ENCODE measurements around the gene KCNH1.

Gene KCNH1

DNA sequence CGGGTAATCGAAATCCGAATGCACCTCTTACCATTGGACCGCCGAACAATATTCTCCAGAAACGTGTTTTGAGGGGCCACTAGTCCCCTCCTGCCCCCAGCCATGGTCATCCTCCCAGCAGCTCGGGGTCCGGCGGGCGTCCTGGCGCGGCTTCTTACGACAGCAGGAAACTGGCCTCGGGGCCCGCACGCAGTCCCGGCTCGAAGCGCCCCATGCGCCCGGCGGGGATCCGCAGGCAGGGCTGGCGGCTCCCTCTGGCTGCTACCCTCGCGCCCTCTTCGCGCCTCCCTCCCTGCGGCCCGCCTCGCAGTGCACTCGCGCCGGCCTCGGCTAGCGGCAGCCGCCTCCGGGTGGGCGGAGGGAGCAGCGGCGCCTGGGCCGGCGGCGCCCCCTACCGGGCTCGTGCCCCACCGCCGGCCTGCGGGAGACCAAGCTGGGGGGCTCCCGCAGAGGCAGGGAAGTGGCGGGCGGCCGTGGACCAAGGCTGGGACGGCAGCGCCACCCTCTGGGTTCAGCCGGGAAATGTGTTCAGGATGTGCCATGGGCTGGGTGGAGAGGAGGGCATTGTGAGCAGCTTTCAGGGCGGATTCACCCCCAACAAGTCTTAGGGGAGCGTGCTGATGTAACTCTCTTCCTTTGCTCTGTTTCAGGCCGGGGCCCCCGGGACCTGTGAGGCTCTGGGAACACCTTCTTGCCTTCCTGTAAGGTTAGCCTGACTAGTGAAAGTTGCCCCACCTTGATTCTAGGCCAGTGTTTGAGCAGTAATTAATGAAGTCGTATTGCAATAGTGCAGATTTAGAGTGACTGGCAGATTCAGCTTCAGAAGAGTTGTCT is at the start of gene KCNH1:
TSS of gene KCNH1 (minus strand) at position 313 of the 834 bp plus-strand sequence. CDS start at position 110, 203 bp downstream.
- DNase-seq (ENCODE audit: low read depth): peak; percentile 72

GRCh38 chr1:211182746-211183145 is 48.8 kb upstream of the KCNH1 start:
- no peak for DNase-seq (ENCODE audit: low read depth)

GRCh38 chr1:211174375-211174774 is 40.4 kb upstream of the KCNH1 start:
- no peak for DNase-seq (ENCODE audit: low read depth)

- DNase-seq (ENCODE audit: low read depth): no peak
Observed at GRCh38 chr1:211172657-211173056, 38.7 kb upstream of the KCNH1 start.

GRCh38 chr1:211169353-211169752 is 35.4 kb upstream of the KCNH1 start:
- DNase-seq (ENCODE audit: low read depth): no peak

DNA sequence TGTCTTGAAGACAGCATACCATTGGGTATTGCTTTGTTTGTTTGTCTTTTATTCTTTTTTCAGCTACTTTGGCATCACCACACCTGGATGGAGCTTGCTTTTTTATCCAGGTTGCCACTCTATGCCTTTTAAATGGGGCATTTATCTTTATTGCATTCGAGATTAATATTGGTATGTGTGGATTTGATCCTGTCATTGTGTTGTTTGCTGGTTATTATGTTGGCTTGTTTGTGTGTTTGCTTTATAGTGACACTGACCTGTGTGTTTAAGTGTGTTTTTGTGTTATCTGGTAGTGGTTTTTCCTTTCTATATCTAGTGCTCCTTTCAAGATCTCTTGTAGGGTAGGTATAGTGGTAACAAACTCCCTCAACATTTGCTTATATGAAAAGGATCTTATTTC is 24.9 kb upstream of the KCNH1 start:
- no peak for DNase-seq (ENCODE audit: low read depth)

DNA sequence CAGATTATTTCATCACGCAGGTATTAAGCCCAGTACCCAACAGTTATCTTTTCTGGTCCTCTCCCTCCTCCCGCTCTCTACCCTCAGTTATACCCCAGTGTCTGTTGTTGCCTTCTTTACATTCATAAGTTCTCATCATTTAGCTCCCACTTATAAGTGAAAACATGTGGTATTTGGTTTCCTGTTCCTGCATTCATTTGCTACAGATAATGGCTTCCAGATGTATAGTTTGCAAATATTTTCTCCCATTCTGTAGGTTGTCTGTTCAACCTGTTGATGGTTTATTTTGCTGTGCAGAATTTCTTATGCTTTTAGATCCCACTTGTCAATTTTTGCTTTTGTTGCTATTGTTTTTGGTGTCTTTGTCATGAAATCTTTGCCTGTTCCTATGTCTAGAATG is 21.1 kb upstream of the KCNH1 start:
- DNase-seq (ENCODE audit: low read depth): no peak

- no peak for DNase-seq (ENCODE audit: low read depth)
Observed at GRCh38 chr1:211153932-211154331, 20.0 kb upstream of the KCNH1 start.

GRCh38 chr1:211148366-211148765 is 14.4 kb upstream of the KCNH1 start:
- DNase-seq (ENCODE audit: low read depth): no peak

GRCh38 chr1:211145944-211146343 is 12.0 kb upstream of the KCNH1 start:
- no peak for DNase-seq (ENCODE audit: low read depth)

- no peak for DNase-seq (ENCODE audit: low read depth)
Observed at GRCh38 chr1:211135342-211135950, 1.5 kb upstream of the KCNH1 start.

- no peak for DNase-seq (ENCODE audit: low read depth)
Observed at GRCh38 chr1:211133393-211133835, 534 bp downstream of the KCNH1 start.

GRCh38 chr1:211132721-211133392 is 1.1 kb downstream of the KCNH1 start:
- no peak for DNase-seq (ENCODE audit: low read depth)

- no peak for DNase-seq (ENCODE audit: low read depth)
Observed at GRCh38 chr1:211129776-211130175, 4.2 kb downstream of the KCNH1 start.

DNA sequence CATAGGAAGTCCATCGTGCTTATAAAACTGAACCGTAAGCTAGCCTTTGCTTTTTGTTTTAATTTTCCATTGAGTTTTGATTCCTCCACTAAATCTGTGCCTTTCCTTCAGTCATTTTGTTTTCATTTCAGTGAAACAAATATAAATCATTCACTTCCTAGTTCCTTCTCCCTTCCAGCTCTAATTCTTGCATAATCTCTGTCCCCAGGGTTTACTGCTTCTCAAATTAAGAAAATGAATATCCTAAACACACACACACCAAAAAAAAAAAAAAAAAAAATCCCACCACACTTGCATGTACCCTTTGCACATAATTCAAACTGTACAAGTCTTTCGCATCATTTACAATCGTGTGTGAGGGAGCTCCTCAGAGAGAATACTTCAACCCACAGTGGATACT is 6.8 kb downstream of the KCNH1 start:
- DNase-seq (ENCODE audit: low read depth): no peak

GRCh38 chr1:211126622-211127021 is 7.3 kb downstream of the KCNH1 start:
- no peak for DNase-seq (ENCODE audit: low read depth)

GRCh38 chr1:211118407-211119102 is 15.4 kb downstream of the KCNH1 start:
- peak; percentile 48 for DNase-seq (ENCODE audit: low read depth)

- DNase-seq (ENCODE audit: low read depth): no peak
Observed at GRCh38 chr1:211114446-211114845, 19.5 kb downstream of the KCNH1 start.

GRCh38 chr1:211113566-211113965 is 20.4 kb downstream of the KCNH1 start:
- no peak for DNase-seq (ENCODE audit: low read depth)

- DNase-seq (ENCODE audit: low read depth): no peak
Observed at GRCh38 chr1:211111351-211111750, 22.6 kb downstream of the KCNH1 start.

DNA sequence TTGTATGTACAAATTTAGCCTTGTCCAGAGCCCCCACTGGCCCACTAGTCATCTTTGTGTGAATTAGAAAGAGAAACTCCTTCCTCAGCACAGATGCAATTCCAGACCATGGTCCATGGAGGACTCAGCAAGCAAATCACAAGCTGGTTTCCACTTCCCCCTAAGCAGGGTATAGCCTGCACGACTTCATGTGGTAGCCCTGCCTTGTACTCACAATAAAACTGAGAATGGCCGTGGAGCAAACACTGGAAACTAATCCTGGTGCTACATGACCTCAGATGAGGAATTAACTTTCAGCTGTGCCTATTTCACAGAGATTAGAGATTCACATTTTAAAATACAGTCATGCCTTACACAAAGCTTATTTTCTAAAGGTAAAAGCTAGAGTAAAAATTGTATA is 32.5 kb downstream of the KCNH1 start:
- no peak for DNase-seq (ENCODE audit: low read depth)

- no peak for DNase-seq (ENCODE audit: low read depth)
Observed at GRCh38 chr1:211099393-211099792, 34.6 kb downstream of the KCNH1 start.

All from HS-27A (cell line).